NCI-H1092 treated with DMSO at 0.1 percent for 48 hours (cell line): ENCODE data around the gene TFCP2.

Experiments used
- DNase-seq: peaks from one replicate; lab custom pipeline; 2025; lab: John Stamatoyannopoulos, UW

TFCP2 gene

GRCh38 chr12:51196547-51196946 is 23.6 kb upstream of the TFCP2 start:
- DNase-seq = no peak

GRCh38 chr12:51195841-51196240 is 22.9 kb upstream of the TFCP2 start:
- no peak for DNase-seq

GRCh38 chr12:51192284-51192671 is 19.3 kb upstream of the TFCP2 start:
- DNase-seq = no peak

- no peak for DNase-seq
Observed at GRCh38 chr12:51191516-51192283, 18.8 kb upstream of the TFCP2 start.

- DNase-seq = no peak
Observed at GRCh38 chr12:51190820-51191219, 17.9 kb upstream of the TFCP2 start.

- DNase-seq = no peak
Observed at GRCh38 chr12:51189790-51190355, 16.9 kb upstream of the TFCP2 start.

GRCh38 chr12:51188359-51189051 is 15.6 kb upstream of the TFCP2 start:
- DNase-seq = no peak

- DNase-seq = no peak
Observed at GRCh38 chr12:51187370-51187987, 14.5 kb upstream of the TFCP2 start.

- DNase-seq = no peak
Observed at GRCh38 chr12:51186465-51187085, 13.6 kb upstream of the TFCP2 start.

- DNase-seq = no peak
Observed at GRCh38 chr12:51185171-51185717, 12.3 kb upstream of the TFCP2 start.

GRCh38 chr12:51183816-51184215 is 10.9 kb upstream of the TFCP2 start:
- DNase-seq = peak; percentile 71

GRCh38 chr12:51183349-51183748 is 10.4 kb upstream of the TFCP2 start:
- no peak for DNase-seq

- no peak for DNase-seq
Observed at GRCh38 chr12:51181558-51181957, 8.6 kb upstream of the TFCP2 start.

- no peak for DNase-seq
Observed at GRCh38 chr12:51177897-51178296, 5.0 kb upstream of the TFCP2 start.

- DNase-seq = no peak
Observed at GRCh38 chr12:51174501-51174900, 1.6 kb upstream of the TFCP2 start.

GRCh38 chr12:51171884-51172514 is 936 bp downstream of the TFCP2 start:
- no peak for DNase-seq

- no peak for DNase-seq
Observed at GRCh38 chr12:51163795-51164194, 9.1 kb downstream of the TFCP2 start.

GRCh38 chr12:51162217-51162616 is 10.7 kb downstream of the TFCP2 start:
- no peak for DNase-seq

GRCh38 chr12:51160814-51161459 is 12.0 kb downstream of the TFCP2 start:
- no peak for DNase-seq

- DNase-seq = no peak
Observed at GRCh38 chr12:51156245-51156765, 16.6 kb downstream of the TFCP2 start.

- DNase-seq = no peak
Observed at GRCh38 chr12:51152953-51153352, 20.0 kb downstream of the TFCP2 start.
